HG02623 (cell line): Measurements from ENCODE around the gene ROBO1.

Experiments used
- ATAC-seq: cut with Tn5 transposase; IDR thresholded peaks from one replicate; pipeline ENCODE4 v1.9.1; 2021; ENCODE audit warnings: moderate library complexity; ENCODE audit not compliant: unreplicated experiment

Gene ROBO1

GRCh38 chr3:79385211-79385610 lies 382.6 kb downstream of the ROBO1 start:
- ATAC-seq: no peak

- no peak for ATAC-seq
These were observed 384.3 kb downstream of the ROBO1 start for GRCh38 chr3:79383402-79384012.

- no peak for ATAC-seq
These were observed 387.2 kb downstream of the ROBO1 start for GRCh38 chr3:79380581-79380980.

DNA sequence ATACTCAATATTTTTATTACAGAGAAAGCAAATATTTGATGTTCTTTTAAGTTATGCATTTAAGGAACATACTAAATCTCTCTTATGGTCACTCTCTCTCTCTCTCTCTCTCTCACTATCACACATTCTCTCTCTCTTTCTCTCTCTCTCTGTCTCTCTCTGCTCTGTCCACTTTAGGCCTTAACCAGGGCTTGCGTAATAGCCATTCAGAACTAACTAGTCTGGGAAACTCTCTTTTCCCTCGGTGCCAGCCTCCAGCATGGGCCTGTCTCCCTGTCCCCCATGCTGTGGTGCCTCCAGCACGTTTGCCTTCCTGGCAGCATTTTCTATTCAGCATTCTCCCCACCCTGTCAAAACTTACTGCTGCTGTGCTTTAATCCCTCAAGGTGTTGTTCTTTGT lies 389.7 kb downstream of the ROBO1 start:
- no peak for ATAC-seq

DNA sequence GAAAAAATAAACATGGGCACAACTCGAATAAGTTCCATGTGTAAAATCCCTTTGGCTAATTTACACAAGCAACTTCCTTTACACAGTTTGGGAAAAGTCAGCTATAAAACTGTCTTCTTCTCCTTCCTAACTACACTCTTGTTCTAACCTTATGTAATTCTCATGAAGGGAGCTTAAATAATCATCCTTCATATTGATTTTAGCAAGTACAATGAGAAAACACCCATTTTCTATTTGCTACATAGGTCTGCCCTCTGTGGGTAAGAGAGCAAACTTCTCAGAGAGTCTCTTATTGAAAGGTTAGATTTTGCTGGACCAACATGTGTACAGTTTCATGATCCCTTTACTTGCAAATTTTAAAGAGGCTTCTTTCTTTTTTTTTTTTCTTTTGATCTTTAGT lies 398.5 kb downstream of the ROBO1 start:
- ATAC-seq: no peak

- ATAC-seq: no peak
These were observed 399.4 kb downstream of the ROBO1 start for GRCh38 chr3:79368403-79368802.

DNA sequence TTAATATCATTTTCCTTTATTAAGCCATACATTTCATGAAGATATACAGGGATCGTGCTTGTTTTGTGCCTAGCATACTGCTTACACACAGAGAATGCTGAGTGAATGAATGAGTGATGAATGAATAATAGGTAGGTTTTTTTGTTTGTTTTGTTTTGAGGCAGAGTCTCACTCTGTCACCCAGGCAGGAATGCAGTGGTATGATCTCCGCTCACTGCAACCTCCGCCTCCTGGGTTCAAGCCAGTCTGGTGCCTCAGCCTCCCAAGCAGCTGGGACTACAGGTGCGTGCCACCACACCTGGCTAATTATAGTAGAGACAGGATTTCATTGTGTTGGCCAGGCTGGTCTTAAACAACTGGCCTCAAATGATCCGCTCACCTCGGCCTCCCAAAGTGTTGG lies 400.0 kb downstream of the ROBO1 start:
- no peak for ATAC-seq

DNA sequence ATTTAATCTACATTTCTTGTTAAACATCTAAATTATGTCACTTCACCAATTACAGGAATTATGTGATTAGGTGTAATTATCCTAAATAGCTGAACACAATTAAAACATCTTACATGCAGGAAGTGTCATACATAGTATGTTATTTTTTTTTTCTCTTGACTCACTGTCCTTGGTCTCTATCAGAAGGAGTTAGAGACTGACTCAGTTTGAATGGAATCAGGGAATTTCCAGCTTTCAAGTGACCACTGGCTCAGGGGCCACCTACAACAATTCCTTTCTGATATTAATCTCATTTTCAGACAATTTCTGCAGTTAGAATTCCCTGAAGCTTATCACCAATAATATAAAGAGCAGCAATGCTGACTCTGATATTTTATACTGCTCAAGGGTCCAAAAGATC lies 400.7 kb downstream of the ROBO1 start:
- ATAC-seq: no peak

GRCh38 chr3:79366414-79366813 lies 401.4 kb downstream of the ROBO1 start:
- no peak for ATAC-seq

DNA sequence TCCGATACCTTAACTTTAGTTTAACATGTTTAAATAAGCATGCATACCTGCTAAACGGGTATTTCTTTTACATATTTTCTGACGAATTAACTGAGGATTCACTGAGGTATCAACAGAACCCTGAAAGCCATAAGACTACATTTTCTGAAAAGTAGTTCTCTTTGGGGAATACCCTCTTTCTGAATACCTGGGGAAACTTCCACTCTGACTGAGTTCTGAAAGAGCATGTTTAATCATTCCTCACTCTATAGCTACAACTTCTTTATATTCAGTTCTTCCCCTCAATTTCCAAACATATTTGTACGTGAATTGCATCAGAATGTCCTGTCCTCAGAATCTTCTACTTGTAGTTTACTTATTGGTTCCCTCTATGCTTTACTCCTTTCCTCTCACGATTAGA lies 403.0 kb downstream of the ROBO1 start:
- ATAC-seq: no peak

DNA sequence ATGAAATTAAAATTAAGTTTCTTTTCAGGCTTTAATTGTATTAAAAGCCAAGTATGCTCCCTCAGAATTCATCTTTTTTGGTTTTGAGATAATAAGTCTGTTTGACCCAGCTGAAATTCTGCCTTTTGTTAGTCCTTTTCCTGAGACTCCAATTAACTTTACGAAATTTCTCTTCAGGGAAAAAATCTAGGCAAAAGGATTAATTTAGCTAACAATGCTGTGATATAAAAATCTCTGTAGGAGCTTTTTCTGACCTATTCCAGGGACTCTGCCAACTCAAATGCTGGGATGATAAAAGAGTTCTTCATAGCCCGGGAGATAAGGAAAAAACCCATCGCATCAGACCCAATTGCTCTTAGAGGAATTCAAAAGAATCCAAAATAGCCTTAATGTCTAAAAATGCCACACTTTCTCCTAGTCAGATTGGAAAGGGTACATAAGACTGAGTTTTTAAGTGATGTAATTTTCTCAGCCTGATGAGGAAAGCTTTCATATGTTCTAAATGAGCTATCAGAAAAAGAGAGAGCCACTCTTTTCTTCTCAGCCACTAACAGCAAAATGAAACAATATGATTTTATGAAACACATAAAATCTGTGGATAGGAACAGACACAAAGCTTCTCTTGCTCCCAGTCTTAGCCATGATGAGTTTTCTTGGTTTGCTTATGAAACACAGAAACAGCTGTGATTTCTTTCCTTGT lies 405.1 kb downstream of the ROBO1 start:
- ATAC-seq: no peak

- ATAC-seq: peak; percentile 85
These were observed 405.9 kb downstream of the ROBO1 start for GRCh38 chr3:79361748-79362378.

DNA sequence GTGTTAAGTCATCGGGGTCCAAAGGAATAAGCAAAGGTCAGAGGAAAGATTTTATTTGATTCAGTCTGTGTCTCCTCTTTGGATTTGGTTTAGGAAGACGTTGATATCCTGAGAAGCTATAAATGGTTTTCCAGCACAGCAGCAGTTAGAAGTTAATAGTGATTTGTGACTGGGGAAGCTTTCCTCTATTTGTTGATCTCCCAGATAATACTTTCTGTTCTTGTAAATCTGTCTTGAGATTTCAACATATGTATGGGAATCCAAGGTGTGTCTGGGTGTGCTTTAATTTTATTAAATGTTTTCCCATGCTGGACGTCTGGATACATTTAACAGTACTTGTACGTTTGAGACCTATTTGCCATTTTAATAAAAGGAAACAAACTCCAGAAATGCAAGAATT lies 409.5 kb downstream of the ROBO1 start:
- no peak for ATAC-seq

- ATAC-seq: no peak
These were observed 413.6 kb downstream of the ROBO1 start for GRCh38 chr3:79354179-79354688.

GRCh38 chr3:79351699-79352098 lies 416.1 kb downstream of the ROBO1 start:
- ATAC-seq: no peak

DNA sequence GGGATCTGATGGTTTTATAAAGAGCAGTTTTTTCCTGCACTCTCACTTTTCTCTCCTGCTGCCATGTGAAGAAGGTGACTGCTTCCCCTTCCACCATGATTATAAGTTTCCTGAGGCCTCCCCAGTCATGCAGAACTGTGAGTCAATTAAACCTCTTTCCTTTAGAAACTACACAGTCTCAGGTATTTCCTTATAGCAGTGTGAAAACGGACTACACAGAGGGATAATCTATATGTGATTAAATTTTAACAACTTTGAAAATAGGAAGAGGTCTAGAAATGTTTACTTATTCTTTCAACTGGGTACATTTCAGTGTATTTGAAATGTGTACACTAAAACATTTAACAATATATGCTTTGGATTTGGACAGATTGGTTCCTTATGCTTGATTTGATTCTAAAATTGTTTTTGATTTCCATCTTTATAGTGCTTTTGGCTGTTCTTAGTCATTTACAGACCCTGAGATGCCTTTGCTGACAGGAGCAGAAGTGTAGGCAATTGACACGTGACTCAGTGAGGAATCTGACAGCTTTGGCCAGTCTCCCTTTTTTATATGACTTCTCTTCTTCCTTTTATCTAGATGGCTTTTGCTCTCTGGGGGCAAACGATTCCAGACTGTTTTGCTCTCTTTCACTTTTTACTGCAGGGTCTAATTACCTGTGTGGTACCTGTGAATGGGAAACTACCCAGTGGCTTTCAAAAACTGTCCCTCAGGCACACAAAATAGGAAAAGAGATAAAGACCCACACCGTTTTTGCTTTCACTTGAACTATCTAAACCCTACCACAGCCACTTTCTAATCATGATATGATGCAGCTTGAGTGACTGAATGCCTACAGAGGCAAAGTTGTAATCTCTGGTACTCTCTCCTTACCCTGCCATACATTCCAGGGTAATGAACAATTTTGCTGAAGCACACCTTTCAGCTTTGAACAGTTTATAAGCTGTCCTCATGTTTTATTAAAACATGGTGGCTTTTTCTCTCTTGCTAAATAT lies 422.6 kb downstream of the ROBO1 start:
- no peak for ATAC-seq

- no peak for ATAC-seq
These were observed 425.8 kb downstream of the ROBO1 start for GRCh38 chr3:79341961-79342360.

GRCh38 chr3:79339846-79340245 lies 428.0 kb downstream of the ROBO1 start:
- ATAC-seq: no peak

- ATAC-seq: no peak
These were observed 430.0 kb downstream of the ROBO1 start for GRCh38 chr3:79337798-79338197.

GRCh38 chr3:79329154-79329553 lies 438.6 kb downstream of the ROBO1 start:
- no peak for ATAC-seq

GRCh38 chr3:79326642-79327041 lies 441.2 kb downstream of the ROBO1 start:
- ATAC-seq: no peak
